ENCODE measurements around the gene TECR. TPM values are rescaled to one million over a fixed set of nuclear protein-coding genes. Genes with fewer than 3 reads are reported as not detected.

The TECR gene
- total RNA-seq, 1 donor from 2014 or later = 61.4 TPM

DNA sequence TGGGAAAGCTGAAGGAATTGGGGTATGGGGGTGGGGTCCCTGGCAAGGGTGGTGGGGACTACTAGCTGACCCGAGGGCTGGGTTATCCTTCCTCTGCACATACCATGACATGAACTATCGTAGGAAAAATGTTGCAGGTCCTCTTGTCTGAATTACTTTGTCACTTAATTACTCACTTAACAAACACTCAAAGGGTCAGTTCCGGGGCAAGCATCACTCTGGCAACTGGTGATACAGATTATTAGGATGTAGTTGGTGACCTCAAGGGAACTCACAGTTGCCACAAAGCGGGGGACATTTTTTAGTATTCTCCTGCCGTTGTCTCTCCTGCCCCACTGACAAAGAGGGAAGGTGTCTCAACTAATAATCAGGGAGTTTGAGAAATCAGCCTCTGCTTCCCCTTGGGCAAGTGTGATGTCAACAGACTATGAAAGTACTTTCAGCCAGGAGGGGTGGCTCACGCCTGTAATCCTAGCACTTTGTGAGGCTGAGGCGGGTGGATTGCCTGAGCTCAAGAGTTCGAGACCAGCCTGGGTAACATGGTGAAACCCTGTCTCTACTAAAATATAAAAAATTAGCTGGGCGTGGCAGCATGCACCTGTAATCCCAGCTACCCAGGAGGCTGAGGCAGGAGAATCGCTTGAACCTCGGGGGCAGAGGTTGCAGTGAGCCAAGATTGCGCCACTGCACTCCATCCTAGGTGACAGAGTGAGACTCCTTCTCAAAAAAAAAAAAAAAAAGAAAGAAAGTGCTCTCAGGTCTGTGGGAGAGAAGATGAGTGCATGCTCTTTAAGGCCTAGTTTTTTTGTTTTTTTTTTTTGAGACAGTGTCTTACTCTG is 21.5 kb upstream of the TECR start:
- no peak for DNase-seq (ENCODE audit: low spot score)

DNA sequence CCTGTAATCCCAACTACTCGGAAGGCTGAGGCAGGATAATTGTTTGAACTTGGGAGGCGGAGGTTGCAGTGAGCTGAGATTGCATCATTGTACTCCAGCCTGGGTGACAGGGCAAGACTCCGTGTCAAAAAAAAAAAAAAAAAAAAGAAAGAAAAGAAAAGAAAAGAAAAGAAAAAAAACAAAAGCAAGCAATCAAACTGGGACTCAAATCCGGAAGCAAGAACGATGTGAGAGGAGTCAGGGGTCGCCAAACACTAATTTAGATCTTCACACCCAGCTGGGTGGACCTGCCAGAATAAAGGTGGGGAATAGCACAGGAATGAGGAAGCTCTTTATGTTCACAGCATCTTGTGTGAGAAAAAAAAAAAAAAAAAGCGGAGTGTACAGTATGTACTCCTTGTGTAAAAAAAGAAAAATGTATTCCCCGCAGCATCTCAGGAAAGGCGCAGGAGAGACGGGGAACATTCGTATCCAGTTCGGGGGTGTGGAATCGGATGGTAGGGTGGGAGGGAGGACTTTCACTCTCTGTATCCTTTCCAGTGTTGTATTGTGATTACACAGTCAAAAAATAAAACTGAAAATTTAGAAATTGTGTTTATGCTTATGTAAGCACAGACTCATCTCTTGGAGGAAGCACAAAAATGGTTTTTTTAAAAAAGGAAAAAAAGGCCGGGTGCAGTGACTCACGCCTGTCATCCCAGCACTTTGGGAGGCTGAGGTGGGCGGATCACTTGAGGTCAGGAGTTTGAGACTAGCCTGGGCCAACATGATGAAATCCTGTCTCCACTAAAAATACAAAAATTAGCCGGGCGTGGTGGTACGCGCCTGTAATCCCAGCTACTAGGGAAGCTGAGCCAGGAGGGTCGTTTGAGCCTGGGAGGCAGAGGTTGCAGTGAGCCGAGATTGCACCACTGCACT is 18.8 kb upstream of the TECR start:
- peak; percentile 84 for DNase-seq (ENCODE audit: low spot score)

DNA sequence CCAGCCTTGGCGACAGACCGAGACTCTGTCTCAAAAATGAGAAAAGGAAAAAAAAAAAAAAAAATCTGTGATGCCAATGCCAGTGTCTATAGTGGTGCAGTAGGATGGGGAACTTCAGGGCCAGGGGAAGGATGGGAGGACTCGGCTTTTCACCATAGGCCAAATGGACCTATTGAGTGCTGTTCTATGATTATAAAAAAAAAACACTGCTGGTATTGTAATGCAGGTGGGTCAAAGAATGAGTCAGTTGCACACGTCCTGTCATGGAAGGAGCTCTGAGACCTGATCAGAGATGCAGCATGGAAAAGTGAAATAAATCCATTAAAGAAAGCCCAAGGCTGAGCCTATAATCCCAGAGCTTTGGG is 18.2 kb upstream of the TECR start:
- no peak for DNase-seq (ENCODE audit: low spot score)

DNA sequence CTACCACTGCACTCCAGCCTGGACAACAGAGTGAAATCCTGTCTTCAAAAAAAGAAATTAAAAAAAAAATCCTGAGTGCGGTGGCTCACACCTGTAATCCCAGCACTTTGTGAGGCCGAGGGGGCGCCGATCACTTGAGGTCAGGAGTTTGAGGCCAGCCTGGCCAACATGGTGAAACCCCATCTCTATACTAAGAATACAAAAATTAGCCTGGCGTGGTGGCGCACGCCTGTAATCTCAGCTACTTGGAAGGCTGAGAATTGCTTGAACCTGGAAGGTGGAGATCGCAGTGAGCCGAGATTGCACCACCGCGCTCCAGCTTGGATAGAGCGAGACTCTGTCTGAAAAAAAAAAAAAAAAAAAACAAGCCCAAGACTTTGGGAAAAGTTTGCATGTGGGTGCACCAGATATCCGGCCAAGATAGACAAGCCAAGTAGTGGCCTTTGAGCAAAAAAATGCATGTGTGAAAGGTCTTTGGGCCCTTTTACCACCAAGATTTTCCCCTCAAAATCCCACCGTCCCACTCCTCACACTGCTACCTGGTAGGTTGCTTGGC is 16.9 kb upstream of the TECR start:
- DNase-seq (ENCODE audit: low spot score) = no peak

DNA sequence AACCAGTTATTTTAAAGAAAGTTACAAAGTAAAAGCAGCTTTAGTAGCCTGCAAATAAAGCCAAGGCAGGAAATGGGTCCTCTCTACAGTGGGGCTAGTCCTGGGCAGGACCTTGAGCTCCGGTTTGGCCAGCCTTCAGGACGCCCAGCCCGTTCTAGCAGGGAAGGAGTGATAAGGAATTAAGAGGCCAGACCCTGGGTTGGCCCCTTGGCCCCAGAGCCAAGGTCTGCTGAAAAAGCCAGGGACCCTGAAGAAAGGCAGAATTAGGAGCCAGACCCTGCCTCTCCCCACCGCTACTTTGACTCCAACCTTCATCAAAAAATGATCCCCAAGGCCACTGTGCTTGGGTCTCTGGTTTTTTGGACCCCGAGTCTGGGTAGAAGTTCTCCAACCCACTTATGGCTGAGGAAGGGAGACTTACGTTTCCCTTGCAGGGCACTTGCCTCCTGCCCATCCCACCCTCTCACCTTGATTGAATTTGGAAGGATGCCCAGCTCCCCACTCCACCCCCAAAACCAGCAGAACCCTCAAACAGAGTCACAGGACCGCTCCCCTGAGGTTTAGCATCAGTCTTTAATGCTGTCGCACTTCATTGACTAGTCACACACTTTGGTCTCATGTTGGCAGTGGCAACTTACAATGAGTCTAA is 15.1 kb upstream of the TECR start:
- DNase-seq (ENCODE audit: low spot score) = no peak

DNA sequence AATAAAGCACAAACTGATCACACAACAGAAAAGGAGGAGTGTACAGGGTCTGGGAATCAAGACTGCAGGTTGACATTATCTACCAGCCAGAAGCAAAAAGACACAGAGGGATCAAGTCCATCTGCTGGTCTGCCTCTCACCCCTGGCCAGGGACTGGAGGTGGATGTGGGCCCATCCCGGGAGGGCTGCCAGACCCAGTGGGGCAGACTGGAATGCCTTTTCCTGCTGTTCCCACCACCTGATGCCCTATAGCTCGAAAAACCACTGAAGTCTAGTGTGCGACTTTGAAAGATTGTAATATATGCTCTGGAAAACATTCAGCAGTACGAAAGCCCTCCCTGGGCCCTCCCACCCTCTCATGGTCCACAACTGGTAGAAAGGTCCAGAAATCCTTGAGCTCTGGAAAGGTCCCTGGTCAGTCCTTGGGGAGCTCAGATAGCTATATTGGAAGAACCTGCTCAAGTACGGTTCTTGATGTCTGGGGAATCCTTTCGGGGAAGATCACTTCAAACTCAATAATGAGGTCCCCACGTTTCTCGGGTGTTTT is 13.8 kb upstream of the TECR start:
- no peak for DNase-seq (ENCODE audit: low spot score)

DNA sequence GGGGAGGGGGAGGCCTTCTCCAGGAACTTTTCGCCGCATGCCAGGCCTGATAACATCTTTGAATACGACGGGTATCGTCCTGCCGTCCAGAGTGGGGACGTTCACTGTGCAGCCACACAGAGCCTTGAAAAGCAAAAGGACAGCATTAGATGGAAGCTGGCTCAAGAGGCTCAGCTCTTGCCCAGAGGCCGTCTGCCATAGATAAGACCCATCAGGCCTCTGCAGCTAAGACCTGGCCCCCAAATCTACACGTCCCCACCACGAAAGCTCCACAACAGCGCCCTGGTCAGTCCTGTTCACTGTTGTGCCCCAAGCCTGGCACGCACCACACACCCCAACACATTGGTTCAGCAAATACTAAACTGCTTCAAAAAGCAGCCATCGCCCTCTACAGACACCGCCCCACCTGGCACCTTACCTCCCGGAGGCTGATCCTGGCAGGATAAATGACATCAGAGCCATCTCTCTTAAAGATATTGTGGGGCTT is 13.3 kb upstream of the TECR start:
- DNase-seq (ENCODE audit: low spot score) = no peak

DNA sequence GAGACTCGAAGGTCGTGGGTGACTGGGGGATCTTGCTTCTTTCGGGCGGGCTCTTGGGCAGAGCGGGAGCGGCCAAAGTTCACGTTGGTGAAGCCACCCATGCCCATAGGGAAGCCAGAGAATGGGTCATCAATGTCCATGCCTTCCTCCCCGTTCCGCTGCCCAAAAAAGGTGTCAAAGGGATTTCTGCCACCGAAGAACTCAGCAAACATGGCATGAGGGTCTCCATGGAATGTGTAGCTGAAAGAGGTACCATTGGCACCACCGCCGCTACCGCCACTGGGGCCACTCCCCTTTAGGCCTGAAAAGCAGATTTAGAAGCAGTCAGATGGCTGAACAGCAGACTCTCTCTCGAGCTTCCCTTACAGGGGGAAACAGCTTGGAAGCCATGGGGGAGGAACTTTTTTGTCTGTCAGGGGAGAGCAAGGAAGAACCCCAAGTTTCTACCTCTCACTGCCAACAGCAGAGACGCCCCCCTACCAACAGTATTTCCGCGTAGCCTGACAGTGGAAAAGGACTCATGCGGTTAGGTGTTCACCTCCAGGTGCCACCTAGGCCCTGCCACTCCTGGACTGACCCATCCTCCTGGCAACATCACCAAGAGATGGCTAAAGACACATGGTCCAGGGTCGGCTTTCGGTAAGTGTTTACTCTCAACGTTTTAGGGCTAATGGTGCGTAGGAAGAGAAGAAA is 12.5 kb upstream of the TECR start:
- no peak for DNase-seq (ENCODE audit: low spot score)

DNA sequence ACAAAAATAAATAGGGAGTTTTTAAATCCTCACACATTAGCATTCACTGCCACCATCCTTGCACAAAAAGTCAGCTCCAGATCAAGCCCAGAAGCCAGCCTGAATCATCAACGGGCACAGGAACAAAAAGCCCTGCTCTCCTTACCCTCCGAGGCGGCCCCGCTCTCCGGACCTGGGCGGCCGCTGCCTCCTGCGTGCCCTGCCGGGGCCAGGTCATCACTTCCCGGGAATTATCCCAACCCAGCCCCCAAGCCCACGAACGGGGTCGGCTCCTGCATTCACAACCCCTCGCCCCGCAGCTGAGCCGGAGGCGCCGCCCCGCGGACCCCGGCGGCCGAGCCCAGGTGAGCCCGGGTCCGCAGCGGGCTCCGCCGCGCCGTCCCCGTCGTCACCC is 12.0 kb upstream of the TECR start:
- no peak for DNase-seq (ENCODE audit: low spot score)

DNA sequence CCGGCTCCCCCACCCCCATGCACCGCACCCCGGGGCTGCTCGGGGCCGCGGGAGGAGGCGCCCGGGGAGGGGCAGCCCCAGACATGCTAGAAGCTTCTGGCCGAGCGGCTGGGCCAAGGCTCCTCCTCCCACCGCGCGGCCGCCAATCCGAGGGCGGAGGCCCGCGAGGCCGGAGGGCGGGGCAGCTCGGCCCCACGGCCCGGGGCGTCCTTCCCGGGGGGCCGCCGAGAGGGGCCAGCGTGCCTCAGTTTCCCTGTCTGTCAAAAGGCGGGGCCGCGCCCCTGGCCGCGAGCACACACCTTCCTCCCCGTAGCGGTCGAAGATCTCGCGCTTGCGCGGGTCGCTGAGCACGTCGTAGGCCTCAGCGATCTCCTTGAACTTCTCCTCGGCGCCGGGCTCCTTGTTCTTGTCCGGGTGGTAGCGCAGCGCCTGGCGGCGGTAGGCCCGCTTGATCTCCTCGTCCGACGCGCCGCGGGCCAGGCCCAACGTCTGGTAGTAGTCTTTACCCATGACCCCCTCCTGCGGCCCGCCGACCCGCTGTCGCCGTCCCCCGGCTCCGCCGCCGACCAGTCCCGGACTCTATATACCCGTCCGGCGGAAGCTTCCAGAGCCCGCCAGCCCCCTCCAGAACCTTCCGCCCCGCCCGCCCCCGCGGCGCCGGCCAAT is 11.4 kb upstream of the TECR start, which contains the start of gene DNAJB1:
Gene DNAJB1 (minus strand): TSS at position 558 of the 666 bp plus-strand sequence. CDS start 48 bp downstream, at position 510.
- DNase-seq (ENCODE audit: low spot score) = peak; percentile 87

DNA sequence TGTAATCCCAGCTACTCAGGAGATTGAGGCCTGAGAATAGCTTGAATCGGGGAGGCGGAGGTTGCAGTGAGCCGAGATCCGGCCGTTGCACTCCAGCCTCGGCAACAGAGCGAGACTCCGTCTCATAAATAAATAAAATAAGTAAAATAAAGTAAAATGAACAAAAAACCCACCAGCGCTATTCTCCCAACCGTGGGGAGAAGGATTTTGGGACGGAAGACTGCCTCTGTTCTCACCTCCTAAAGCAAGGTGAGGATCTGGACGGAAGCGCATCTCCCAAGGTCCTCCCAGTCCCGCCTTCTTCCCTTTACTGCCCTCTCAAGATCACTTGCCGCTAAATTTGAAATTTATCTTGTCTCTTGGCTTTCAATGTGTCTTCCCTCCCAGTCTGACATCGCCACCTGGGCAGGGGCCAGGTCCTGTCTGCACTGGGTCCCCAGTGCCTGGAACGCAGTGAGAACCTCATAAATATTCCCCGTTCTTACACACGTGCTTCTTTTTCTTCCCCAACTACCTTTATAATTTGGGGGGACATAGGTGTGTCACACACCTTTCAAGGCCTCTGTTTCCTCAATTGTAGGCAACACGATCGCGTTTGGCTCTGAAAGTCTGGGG is 10.0 kb upstream of the TECR start:
- no peak for DNase-seq (ENCODE audit: low spot score)

DNA sequence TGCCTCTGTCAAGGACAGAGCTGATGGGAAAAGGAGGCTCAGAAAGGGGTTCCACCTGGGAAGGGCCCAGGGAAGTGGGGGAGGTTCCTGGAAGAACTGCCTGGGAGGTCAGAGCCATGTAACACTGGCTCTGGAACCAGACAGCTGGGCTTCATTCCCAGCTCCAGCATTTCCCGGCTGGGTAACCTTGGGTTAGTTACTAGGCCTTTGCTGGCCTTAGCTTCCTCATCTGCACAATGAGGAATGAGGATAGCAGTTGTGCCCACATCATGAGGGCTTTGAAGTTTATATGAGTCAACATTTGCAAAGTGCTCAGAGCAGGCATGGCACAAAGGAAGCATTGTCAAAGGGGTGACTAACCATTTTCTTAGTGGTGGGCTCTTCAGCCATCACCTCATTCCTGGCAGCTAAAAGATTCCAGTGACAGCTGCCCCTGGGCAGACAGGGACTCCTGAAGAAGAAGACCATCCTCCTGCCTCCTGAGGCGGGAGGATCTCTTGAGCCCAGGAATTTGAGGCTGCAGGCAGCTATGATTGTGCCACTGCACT is 9.5 kb upstream of the TECR start:
- no peak for DNase-seq (ENCODE audit: low spot score)

DNA sequence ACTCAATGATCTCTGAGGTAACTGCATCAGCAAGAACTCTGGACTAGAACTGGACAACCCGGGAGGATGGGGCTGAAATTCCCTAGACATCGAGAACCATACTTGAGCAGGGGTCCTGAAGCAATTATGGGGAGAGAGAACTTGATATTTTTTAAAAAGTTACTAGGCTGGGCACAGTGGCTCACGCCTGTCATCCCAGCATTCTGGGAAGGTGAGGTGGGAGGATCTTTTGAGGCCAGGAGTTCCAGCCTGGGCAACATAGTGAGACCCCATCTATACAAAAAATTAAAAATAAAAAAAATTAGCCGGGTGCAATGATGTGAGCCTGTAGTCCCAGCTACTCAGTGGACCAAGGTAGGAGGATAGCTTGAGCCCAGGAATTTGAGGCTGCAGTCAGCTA is 8.9 kb upstream of the TECR start:
- no peak for DNase-seq (ENCODE audit: low spot score)

DNA sequence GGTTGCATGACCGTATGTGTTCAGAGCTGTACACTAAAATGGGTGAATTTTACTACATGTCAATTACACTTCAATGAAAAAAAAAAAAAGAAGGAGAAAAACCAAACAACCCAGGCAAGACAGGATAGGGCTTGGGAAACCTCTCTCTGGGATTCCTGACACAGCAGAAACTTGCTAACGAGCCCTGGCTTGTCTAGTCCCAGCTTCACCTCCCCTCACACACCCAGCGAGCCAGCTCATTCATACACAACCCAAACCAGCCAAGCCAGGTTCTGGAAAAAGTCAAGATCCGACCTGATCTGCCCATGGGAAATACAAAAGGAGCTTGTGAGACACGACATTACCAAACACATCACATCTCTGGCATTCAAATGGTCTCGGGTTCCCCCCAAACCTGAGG is 3.7 kb upstream of the TECR start:
- DNase-seq (ENCODE audit: low spot score) = peak; percentile 86

DNA sequence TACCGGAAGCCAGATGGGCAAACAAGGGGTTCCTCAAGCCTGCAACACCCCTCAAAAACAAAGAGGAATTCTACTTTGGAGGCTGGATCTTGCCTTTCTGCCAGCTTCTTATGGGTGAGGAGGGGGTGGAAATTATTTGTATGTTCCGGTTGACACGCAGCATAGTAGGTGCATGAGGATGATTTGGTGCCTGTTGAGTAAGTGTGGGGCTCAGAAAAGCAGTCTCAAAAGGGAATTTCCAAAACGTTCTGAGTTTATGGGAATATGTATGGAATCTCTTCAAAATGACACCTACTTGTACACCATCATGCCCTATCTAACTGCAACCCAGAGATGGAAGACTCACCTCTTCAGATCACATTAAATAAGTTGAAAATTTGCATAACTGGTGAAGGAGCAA is 3.0 kb upstream of the TECR start:
- no peak for DNase-seq (ENCODE audit: low spot score)

DNA sequence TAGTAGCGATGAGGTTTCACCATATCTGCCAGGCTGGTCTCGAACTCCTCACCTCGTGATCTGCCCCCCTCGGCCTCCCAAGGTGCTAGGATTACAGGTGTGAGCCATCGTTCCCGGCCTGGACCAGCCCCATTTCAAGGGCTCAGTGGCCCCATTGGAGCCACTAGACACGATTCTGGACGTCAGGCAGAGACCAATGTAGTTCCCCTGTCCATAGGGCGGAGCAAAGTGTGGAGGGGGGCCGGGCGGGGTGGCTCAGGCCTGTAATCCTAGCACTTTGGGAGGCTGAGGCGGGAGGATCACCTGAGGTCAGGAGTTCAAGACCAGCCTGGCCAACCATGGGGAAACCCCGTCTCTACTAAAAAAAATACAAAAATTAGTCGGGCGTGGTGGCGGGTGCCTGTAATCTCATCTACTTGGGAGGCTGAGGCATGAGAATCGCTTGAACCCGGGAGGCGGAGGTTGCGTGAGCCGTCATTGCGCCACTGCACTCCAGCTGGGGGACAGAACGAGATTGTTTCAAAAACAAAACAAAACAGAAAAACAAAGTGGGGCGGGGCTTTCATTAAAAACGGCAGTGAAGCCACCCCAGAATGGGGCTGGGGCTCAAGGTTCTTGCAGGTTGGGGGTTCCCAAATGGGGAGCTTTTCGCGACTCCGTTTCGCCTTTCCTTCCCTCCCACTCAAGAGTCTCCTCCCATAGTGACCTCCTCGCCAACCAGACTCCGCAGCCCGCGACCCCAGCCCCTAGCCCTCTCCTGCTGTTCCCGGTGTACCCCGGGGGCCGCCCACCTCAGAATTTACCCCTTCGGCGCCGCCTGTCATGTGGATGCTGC is 758 bp upstream of the TECR start:
- DNase-seq (ENCODE audit: low spot score) = no peak

DNA sequence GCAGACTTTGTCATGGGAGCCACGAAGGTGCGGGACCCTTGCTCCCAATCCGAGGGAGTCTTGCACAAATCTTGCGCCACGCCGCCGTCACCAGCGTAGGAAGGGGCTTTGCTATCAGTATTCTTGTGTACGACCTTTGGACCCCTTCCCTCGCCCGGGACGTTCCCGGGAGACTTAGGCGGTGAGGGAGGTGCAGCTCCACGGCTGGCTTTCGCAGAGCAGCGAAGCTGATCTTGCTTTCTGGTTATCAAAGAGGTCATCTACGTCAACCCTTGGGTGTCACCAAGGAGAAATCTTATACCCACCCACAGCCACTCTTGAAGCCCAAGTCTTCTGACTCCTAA is 583 bp downstream of the TECR start:
- no peak for DNase-seq (ENCODE audit: low spot score)

DNA sequence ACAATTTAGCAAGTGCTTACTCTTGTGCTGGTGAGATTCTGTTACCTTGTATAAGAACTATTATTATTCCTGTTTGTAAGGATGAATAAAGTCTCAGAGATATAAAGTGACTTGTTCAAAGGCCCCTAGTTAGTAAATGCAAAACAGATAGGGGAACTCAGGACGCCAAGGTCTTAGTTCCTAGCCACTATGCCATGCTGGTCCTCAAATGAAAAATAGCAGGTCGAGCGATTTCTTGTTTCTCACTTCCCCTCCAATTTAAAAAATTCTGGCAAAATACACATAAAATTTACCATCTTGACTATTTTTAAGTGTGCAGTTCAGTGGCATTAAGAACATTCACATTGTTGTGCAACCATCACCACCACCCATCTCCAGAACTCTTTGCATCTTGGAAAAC is 1.1 kb downstream of the TECR start:
- DNase-seq (ENCODE audit: low spot score) = no peak

DNA sequence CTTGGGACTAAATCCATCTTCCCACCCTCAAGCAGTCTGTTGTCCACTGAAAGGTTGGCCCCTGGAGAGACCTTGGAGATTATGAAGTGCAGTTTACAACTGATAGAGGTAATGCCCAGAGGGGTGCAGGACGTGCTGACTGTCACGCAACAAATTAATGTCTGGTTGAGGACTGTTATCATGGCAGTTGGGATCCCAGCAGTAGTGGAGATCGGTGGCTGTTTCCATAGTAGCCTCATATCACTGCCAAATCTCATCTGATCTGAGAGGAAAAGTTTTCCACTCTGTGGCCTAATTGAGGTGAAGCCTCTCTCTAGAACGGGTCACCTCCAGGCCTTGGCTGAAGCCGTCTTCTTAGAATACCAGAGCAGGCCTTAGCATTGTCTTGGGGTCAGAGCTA is 4.1 kb downstream of the TECR start:
- no peak for DNase-seq (ENCODE audit: low spot score)

Data from umbilical cord (tissue), 2 donors.